Superior temporal gyrus (tissue), 1 donor: ENCODE data around the gene ZNF148.

ENCODE experiments used
- DNase-seq: peaks from one replicate; pipeline ENCODE4 v3.0.0-alpha.2; 2016; ENCODE audit errors: extremely low spot score

The ZNF148 gene

DNA sequence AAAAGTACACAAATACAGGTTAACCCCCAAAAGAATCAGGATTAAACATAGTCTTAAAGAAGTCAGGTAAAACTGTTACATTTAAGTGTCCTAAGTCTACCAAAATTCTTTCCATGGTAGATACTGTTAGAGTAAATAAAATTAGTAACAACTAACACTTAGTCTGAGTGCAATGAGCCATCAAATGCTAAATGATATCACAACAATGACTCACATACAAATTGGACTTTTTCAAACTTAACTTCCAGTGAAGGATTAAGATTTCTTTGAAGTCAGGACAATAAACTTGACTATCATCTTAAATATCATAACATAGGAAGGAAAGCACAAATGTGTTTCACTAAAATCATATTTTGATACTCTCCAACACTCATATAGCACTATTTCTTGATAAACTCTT, 43.9 kb downstream of the ZNF148 start:
- DNase-seq, result no peak

DNA sequence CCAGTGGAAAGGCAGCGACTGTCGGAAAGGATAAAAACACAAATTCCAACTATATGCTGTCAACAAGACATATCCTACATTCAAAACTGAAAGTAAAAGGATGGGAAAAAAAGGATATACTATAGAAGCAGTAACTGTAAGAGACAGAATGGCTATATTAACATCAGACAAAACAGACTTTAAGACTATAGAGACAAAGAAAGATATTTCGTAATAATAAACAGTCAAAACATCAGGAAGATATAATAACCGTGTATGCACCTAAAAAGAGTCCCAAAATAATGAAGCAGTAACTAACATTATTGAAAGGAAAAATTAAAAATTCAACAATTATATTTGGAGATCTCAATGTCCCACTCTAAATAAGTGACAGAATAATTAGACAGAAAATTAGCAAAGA, 48.2 kb downstream of the ZNF148 start:
- DNase-seq, result no peak

DNA sequence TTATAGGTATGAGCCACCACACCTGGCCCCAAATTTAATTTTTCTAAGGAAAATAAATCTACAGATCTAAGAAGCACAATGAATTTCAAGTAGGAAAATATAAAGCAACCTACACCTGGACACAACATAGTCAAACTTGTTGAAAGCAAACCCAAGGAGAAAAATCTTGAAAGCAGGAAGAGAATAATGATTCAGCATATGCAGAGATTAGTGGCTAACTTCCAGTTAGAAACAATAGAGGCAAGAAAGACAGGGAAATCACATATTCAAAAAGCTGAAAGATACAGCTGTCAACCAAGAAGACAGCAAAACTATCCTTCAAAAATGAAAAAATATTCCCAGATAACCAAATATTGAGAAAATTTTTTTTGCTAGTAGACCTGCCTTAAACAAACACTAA, 49.4 kb downstream of the ZNF148 start:
- DNase-seq, result no peak

DNA sequence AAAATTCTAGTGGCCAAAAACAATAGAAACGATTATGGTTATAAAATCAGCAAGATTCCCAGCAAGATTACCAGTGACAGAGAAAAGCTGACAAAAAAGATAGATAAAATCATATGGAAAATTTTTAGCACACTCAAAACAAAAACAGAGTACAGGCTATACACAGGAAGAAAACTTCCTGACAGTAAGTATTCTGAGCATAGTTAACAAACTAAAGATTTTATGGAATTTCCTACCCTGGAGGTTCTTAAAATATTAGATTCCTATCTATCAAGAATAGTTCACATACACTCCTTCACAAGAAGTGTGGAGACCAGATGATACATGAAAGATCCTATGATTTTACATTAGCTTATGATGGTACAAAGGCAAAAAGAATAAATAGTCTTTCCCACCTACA, 50.8 kb downstream of the ZNF148 start:
- no peak for DNase-seq

DNA sequence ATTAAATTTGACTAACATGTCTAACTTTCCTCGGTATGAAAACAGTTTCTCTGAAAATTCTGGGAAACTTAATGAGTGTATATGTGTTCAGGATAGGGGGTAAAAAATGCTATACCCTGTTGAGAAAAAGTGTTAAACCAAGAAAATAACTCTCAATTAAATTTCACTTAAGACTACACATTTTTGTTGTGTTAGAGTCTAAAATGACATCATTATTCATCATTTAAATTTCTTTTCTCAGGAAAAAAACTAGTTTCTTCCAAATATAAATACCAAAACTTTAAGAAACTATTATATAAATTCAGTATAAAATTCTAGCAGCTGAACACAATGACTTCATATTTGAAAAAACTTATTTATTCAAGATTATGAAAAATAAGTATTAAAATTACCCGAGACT, 52.2 kb downstream of the ZNF148 start:
- DNase-seq, result no peak

DNA sequence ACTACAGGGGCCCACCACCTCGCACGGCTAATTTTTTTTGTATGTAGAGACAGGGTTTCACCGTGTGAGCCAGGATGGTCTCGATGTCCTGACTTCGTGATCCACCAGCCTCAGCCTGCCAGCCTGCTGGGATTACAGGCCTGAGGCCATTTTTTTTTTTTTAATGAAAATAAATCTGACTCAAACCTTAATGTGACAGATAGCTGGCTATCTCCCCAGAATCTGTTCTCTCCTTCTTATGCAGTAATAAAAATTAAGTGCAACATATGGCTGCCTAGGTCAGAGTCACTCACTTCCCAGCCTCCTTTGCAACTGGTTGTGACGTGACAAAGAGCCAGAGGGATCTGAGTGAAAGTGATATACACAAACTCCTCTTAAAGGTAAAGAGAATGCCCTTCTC, 53.0 kb downstream of the ZNF148 start:
- DNase-seq, result no peak

DNA sequence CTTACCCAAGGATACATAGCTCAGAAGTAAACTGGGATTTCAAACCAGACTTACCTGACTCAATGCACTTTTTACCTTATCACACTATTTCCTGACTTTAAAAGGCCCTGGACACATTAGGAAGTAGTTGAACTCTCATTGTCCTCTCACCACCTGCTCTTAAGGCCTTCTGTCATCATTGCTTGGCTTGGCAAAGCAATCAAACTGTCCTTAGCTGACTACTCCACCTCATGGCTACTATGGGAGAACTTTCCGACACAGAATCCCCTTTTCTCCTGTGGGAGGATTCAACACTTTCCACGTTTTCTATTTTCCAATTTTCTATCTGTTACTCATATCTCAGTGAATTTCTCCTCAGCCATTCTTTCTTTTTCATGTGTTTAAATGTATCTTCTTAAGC, 55.4 kb downstream of the ZNF148 start:
- DNase-seq, result no peak

DNA sequence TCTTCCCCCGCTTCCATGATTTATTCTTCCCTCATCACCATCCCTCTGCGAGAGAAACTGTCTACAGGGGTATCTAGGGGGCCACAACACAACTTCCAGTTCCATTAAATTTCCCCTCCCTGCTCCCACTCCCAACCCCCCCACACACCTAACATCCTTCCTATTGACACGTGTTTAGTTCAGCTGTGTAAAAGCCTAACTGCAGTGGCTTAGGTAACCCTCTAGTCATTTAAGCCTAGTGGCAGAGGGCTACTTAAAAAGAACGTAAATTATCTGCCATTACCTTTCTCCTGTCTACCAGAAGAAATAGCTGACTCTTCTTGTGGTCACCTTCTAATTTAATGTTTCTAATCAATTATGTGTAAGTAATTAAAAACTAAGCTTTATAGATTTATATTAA, 56.3 kb downstream of the ZNF148 start:
- DNase-seq, result no peak

DNA sequence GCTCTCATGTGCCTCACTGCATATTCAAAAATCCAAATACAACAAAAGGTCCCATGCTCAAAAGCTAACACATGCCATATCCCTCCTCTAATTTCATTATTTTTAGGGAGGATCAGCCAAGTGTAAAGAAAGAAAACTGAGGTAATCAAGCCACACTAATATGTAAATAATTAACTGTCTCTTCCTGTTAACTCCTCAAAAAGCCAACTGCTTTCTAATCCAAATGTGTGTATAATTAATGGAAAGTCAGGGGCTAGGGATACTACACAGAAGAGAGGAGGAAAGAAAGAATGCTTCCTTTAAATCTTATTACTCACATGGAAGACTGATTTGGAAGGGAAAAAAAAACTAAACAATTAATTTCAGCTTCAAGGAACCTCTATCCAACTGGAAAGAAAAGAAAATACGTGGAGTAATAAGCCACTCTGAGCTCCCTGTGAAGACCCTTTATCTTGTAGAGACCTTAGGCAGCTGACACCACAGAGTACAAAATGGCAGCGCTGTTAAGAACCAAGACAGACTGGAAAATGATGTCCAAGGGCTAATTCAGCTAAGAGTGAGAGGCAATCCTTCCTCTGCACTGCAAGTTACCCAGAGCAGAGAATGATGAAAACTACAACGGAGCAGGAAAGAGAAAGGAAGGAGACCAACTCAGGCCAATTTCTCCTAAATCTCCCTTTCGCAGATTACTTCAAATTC, 56.8 kb downstream of the ZNF148 start:
- DNase-seq, result no peak

DNA sequence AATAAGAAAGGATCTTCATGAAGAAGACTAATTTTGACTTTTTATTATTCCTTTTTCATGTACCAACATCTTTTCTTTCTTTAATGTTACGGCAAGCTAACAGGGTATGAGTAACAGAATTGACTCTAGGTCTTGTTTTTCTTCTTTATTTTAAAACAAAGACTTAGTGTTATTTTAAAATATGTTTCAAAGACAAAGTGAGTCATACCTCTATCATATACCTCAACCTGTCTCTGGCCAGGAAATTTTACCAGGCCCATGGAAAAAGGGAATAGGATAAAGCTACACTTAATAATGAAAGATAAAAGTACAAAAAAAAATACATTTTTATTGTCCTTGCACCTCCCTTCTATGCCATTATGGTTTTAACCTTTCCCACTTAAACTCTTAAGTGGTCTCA, 57.4 kb downstream of the ZNF148 start:
- no peak for DNase-seq

DNA sequence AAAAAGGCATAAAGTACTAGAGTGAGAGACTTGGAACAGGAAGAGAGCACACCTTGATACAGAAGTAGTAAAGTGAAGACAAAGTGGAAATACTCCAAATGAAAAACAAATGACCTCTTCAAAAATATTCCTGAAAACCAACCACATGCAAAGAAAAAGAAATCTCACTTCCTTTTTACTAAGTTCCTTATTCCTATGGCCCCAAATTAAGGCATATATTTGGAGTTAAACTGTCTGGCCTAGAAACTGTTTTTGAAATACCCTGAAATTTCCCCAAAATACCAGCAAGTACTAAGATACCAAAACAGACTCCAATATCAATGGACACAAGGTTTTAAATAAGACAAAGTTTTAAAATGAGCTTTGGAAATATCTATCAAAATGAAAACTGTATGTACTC, 58.2 kb downstream of the ZNF148 start:
- no peak for DNase-seq

DNA sequence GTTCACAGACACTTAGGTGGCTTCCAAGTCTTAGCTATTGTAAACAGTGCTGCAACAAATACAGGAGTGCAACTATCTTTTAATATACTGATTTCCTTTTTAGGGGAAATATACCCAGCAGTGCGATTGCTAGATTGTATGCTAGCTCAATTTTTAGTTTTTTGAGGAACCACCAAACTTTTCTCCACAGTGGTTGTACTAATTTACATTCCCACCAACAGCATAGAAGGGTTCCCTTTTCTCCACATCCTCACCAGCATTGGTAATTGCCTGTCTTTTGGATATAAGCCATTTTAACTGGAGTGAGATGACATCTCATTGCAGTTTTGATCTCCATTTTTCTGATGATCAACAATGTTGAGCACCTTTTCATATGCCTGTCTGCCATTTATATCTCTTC, 58.9 kb downstream of the ZNF148 start:
- no peak for DNase-seq

DNA sequence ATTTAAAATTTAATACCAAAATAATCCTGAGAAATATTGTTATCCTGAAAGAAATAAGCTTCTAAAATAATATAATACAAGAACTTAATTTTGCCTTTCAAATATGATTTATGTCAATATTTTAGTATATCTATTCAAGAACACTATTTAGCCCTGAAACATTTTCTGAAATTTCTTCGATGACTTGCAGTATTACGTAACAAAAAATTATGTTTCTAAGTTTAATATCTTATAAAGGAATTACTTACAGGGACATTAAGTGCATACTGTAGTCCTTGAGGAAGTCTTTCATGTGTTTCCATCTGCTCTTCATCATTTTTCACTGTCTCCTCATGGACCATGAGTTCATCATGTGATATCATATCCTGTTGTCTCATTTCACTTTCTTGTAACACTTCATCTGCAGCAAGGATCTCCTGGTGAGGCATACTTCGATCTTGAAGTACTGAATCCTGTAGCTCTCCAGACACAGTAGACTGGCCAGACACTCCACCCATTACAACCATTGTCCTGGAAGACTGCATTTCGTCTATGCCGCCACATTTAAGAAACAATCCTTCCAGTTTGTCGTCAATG, 62.0 kb downstream of the ZNF148 start:
- DNase-seq, result no peak

DNA sequence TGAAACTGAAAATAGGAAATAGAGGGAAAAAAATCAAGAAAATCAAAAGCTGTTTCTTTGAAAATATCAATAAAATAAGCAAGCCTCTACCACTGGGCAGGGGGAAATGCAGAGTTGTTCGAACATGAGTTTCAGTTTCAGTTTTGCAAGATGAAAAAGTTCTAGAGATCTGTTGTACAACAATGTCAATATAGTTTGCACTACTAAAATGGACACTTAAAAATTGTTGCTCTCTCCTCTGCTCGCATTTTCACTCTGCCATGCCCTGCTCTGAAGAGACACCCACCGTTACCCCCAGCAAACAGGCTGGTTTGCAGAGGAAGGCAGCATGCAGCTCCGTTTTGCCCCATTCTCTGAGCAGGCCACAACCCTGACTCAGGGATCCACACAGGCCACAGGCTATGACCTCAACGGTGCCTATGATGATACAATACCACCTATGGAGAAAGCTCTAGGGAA, 64.5 kb downstream of the ZNF148 start:
- DNase-seq, result no peak

DNA sequence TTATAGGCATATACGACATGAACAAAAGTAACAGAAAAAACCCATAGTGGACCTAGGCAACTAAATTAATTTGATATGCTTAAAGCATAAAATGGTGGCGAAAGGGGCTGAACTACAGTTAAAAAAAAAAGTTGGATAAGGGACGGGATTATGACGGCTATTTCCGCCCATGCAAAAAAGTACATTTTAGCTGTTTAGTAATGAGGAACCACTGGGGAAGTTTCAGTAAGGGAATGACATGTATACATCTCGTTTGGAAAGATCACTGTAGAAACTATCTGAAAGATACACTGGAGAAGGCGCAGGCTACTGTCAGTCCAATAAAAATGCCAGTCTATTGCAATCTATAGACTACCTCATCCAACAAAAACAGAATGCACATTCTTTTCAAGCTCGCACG, 65.6 kb downstream of the ZNF148 start:
- no peak for DNase-seq

DNA sequence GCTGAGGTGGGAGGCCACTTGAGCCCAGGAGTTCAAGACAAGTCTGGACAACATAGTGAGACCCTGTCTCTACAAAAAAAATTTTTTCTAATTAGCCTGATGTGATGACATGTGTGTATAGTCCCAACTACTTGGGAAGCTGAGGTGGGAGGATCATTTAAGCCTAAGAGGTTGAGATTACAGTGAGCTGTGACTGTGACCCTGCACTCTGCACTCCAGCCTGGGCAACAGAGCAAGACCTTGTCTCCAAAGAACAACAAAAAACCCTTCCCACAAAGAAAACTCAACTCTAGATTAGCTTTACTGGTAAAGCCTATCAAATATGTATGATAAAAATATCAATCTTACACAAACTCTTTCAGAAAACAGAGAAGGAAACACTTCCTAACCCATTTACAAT, 68.5 kb downstream of the ZNF148 start:
- no peak for DNase-seq

DNA sequence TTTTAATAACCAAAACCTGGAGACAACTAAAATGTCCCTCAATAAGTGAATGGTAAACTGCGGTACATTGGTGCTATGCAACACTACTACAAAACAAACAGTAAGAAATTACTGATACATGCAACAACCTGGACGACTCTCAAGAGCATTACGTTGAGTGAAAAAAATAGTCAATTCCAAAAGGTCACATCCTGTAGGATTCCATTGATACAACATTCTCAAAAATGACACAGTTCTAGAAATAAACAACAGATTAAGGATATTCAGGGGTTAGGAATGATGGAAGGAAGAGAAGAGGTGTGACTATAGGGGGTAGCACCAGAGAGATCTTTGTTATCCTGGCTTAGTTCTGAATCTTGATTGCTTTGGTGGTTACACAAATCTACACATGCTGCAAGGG, 72.2 kb downstream of the ZNF148 start:
- no peak for DNase-seq

DNA sequence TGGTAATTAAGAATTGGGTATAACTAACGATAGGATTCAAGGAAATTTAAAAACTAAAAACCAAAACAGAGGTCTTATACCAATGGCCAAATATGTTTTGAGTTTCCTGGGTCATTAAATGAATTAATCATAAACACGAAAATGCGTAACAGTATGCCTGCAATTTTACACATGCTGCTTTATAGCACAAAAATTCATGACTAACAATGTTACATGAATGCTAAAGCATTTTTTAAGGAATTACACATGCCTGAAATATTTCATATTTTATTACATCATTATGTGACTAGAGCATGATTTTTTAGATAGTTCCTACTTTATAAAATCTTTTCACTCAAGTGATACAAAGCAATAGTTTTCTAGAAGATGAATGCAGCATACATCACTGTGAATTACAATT, 74.7 kb downstream of the ZNF148 start:
- DNase-seq, result no peak

DNA sequence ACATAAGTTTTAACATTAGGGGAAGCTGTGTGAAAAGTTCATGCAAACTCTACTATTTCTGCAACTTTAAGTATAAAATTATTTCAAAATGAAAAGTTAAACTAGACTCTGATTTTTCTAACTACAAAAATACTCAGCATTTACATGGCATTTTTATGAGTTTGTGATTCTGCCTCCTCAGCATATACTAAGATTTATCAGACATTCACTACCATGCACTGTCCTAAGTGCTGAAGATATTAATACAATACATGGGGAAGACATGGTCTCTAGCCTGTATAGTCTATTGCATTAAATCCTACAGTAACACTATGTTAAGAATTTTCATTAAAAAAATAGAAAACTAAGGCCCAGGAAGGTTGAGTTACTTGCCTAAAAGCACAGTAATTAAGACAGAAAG, 80.7 kb downstream of the ZNF148 start:
- no peak for DNase-seq

DNA sequence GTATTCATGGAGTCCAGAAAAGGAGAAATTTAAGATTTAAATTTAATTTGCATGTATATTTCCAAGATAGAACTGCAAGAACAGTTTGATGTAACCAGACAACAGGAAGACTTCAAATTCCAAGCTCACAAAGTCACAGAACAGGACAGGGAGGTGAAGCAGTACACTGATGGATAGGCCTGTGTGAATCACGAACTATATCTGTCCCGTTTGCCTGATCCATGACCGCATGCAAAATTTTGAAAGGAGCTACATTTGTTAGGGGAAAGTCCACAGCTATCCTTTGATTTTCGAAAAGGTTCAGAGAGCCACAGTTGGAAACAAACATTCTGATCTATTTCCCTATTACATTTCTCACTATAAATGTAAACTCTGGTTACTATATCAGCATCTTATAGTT, 83.1 kb downstream of the ZNF148 start:
- DNase-seq, result no peak

DNA sequence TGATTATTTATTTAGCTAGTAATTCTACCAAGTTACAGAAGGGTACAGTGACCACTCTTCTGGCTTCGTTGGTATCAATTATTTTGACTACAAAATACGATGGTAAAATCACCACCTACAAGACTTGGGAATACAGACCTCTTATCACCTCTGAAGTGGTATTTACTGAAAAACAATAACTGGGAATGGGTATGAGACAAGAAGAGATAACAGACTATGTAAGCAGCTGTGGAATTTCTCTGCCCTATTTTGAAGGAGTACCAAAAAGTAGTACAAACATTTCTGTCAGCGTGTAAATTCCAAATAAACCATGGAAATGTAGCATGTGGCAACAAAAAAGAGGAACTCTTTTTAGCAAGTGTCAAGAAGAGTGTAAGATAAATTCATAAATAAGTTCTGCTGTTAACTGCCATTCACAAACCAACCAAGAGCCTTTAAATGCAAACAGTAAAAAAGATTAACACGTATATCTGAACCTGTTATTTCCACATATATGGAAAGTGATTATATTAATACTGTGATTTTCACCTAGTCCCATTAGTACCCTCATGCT, 85.6 kb downstream of the ZNF148 start:
- DNase-seq, result no peak

DNA sequence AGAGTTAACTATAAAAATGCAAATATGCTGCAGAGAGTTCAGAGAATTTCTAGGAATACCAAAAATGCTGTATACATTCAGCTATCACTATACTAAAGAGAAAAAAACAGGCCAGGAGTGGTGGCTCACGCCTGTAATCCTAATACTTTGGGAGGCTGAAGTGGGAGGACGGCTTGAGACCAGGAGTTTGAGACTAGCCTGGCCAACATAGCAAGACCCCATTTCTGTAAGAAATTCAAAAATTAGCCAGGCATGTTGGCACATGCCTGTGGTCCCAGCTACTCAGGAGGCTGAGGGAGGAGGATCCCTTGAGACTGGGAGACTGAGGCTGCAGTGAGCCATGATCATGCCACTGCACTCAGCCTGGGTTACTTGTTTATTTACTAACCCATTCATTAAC, 87.9 kb downstream of the ZNF148 start:
- no peak for DNase-seq

DNA sequence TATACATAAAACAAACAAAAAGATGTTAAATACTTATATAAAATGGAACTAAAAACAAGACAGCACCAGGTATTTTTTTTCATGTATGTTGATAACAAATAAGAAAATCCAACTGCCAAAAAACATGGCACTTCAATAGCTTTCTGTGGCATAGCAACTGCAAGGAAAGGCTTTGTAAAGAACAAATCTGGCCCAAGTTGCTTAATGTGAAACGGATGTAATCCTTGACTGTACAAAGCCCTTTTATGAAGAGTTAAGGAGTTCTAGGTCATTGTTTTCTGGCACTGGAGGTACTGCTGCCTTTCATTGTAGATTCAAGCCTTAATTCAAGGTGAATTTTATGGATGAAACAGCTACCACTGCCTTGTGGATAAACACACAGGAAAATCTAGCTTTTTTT, 93.7 kb downstream of the ZNF148 start:
- no peak for DNase-seq
